ENCODE results near the gene TOLLIP.

DNA sequence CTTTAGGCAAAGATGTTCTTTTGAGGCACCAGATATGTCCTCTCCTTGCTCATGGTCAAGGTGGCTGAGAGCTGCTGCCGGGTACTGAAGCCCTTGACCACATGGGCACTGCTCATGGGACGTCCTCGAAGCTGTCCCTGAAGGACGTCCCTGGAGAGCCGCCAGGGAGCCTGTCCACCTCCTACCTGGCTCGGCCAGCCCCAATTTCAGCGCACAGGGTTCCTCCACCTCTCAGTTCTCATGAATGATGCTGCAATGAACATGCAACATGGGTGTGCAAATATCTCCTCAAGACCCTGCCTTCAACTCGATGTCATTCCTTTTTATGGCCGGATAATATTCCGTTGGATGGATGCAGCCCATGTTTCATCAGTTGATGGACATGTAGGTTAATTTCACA is 24.4 kb upstream of the TOLLIP start:
- TF ChIP-seq, protein P1, sequence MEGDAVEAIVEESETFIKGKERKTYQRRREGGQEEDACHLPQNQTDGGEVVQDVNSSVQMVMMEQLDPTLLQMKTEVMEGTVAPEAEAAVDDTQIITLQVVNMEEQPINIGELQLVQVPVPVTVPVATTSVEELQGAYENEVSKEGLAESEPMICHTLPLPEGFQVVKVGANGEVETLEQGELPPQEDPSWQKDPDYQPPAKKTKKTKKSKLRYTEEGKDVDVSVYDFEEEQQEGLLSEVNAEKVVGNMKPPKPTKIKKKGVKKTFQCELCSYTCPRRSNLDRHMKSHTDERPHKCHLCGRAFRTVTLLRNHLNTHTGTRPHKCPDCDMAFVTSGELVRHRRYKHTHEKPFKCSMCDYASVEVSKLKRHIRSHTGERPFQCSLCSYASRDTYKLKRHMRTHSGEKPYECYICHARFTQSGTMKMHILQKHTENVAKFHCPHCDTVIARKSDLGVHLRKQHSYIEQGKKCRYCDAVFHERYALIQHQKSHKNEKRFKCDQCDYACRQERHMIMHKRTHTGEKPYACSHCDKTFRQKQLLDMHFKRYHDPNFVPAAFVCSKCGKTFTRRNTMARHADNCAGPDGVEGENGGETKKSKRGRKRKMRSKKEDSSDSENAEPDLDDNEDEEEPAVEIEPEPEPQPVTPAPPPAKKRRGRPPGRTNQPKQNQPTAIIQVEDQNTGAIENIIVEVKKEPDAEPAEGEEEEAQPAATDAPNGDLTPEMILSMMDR (IDR thresholded peaks at IDR 0.05) = no peak
- TF ChIP-seq, protein P2, sequence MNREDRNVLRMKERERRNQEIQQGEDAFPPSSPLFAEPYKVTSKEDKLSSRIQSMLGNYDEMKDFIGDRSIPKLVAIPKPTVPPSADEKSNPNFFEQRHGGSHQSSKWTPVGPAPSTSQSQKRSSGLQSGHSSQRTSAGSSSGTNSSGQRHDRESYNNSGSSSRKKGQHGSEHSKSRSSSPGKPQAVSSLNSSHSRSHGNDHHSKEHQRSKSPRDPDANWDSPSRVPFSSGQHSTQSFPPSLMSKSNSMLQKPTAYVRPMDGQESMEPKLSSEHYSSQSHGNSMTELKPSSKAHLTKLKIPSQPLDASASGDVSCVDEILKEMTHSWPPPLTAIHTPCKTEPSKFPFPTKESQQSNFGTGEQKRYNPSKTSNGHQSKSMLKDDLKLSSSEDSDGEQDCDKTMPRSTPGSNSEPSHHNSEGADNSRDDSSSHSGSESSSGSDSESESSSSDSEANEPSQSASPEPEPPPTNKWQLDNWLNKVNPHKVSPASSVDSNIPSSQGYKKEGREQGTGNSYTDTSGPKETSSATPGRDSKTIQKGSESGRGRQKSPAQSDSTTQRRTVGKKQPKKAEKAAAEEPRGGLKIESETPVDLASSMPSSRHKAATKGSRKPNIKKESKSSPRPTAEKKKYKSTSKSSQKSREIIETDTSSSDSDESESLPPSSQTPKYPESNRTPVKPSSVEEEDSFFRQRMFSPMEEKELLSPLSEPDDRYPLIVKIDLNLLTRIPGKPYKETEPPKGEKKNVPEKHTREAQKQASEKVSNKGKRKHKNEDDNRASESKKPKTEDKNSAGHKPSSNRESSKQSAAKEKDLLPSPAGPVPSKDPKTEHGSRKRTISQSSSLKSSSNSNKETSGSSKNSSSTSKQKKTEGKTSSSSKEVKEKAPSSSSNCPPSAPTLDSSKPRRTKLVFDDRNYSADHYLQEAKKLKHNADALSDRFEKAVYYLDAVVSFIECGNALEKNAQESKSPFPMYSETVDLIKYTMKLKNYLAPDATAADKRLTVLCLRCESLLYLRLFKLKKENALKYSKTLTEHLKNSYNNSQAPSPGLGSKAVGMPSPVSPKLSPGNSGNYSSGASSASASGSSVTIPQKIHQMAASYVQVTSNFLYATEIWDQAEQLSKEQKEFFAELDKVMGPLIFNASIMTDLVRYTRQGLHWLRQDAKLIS (CRISPR knock-in tag; IDR thresholded peaks at IDR 0.05; ENCODE audit: borderline replicate concordance) = no peak
- TF ChIP-seq ZNF423 (CRISPR knock-in tag; IDR thresholded peaks at IDR 0.05) = no peak
- TF ChIP-seq MYBL2 (CRISPR knock-in tag; IDR thresholded peaks at IDR 0.05) = no peak
- TF ChIP-seq, protein P3, sequence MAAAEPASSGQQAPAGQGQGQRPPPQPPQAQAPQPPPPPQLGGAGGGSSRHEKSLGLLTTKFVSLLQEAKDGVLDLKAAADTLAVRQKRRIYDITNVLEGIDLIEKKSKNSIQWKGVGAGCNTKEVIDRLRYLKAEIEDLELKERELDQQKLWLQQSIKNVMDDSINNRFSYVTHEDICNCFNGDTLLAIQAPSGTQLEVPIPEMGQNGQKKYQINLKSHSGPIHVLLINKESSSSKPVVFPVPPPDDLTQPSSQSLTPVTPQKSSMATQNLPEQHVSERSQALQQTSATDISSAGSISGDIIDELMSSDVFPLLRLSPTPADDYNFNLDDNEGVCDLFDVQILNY (CRISPR knock-in tag; IDR thresholded peaks at IDR 0.05) = no peak
- TF ChIP-seq SMAD3 (CRISPR knock-in tag; IDR thresholded peaks at IDR 0.05; ENCODE audit: borderline replicate concordance) = no peak
- TF ChIP-seq, protein P4, sequence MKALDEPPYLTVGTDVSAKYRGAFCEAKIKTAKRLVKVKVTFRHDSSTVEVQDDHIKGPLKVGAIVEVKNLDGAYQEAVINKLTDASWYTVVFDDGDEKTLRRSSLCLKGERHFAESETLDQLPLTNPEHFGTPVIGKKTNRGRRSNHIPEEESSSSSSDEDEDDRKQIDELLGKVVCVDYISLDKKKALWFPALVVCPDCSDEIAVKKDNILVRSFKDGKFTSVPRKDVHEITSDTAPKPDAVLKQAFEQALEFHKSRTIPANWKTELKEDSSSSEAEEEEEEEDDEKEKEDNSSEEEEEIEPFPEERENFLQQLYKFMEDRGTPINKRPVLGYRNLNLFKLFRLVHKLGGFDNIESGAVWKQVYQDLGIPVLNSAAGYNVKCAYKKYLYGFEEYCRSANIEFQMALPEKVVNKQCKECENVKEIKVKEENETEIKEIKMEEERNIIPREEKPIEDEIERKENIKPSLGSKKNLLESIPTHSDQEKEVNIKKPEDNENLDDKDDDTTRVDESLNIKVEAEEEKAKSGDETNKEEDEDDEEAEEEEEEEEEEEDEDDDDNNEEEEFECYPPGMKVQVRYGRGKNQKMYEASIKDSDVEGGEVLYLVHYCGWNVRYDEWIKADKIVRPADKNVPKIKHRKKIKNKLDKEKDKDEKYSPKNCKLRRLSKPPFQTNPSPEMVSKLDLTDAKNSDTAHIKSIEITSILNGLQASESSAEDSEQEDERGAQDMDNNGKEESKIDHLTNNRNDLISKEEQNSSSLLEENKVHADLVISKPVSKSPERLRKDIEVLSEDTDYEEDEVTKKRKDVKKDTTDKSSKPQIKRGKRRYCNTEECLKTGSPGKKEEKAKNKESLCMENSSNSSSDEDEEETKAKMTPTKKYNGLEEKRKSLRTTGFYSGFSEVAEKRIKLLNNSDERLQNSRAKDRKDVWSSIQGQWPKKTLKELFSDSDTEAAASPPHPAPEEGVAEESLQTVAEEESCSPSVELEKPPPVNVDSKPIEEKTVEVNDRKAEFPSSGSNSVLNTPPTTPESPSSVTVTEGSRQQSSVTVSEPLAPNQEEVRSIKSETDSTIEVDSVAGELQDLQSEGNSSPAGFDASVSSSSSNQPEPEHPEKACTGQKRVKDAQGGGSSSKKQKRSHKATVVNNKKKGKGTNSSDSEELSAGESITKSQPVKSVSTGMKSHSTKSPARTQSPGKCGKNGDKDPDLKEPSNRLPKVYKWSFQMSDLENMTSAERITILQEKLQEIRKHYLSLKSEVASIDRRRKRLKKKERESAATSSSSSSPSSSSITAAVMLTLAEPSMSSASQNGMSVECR (CRISPR knock-in tag; IDR thresholded peaks at IDR 0.05; ENCODE audit: borderline replicate concordance) = no peak
- TF ChIP-seq, protein P5, sequence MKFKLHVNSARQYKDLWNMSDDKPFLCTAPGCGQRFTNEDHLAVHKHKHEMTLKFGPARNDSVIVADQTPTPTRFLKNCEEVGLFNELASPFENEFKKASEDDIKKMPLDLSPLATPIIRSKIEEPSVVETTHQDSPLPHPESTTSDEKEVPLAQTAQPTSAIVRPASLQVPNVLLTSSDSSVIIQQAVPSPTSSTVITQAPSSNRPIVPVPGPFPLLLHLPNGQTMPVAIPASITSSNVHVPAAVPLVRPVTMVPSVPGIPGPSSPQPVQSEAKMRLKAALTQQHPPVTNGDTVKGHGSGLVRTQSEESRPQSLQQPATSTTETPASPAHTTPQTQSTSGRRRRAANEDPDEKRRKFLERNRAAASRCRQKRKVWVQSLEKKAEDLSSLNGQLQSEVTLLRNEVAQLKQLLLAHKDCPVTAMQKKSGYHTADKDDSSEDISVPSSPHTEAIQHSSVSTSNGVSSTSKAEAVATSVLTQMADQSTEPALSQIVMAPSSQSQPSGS (CRISPR knock-in tag; IDR thresholded peaks at IDR 0.05; ENCODE audit: borderline replicate concordance, low read depth) = no peak
- TF ChIP-seq, protein P6, sequence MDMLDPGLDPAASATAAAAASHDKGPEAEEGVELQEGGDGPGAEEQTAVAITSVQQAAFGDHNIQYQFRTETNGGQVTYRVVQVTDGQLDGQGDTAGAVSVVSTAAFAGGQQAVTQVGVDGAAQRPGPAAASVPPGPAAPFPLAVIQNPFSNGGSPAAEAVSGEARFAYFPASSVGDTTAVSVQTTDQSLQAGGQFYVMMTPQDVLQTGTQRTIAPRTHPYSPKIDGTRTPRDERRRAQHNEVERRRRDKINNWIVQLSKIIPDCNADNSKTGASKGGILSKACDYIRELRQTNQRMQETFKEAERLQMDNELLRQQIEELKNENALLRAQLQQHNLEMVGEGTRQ (CRISPR knock-in tag; IDR thresholded peaks at IDR 0.05) = no peak
- TF ChIP-seq JUN (CRISPR knock-in tag; IDR thresholded peaks at IDR 0.05) = no peak
- TF ChIP-seq TEAD1 (CRISPR knock-in tag; IDR thresholded peaks at IDR 0.05) = no peak
- TF ChIP-seq CREB1 (CRISPR knock-in tag; IDR thresholded peaks at IDR 0.05) = no peak
- TF ChIP-seq ZNF396 (CRISPR knock-in tag; IDR thresholded peaks at IDR 0.05; ENCODE audit: borderline replicate concordance) = no peak

All from WTC11 (cell line).